UCSD-AML1 (cell line): ENCODE measurements around the gene JHY.
"Not testable (repeated sequence)": the region's sequence is repeated elsewhere in the genome, so short reads cannot be mapped to it uniquely, and the experiment has no call there.

Experiments used
- DNase-seq: peaks from one replicate; lab custom pipeline; 2025; ENCODE audit not compliant: unreplicated experiment; lab: John Stamatoyannopoulos, UW

JHY gene

DNA sequence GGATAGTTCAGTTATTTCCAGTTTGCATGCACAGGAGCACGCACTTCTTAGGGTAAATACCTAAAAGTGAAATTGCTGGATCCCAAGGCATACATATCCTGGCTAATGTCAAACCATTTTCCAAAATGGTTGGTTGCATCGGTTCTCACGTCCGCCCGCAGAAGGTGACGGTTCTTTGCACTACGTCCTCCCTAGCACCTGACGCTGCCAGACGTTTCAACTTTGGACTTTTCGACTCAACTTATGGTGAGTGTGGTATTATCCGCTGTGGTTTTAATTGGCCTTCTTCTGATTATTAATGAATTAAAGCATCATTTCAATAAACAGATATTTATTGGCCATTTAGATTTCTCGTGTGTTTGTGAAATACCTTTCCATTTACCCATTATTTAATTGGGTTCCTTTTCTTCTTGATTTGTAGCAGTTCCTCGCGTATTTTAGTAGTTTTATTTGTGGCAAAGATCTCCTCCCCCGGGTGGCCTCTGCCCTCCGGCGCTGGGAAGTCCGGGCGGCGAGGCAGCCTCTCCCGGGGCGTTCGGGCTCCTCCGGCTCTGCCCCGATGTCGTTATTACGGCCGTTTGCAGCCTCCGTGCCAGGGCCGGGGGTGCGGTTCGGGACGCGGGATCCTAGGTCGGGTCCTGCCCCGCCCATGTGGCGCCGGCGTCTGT is at the start of gene JHY:
JHY (plus strand) TSS at position 571 of the 668 bp plus-strand sequence. CDS start 3,091 bp downstream, outside the sequence.
- DNase-seq, result no peak

DNA sequence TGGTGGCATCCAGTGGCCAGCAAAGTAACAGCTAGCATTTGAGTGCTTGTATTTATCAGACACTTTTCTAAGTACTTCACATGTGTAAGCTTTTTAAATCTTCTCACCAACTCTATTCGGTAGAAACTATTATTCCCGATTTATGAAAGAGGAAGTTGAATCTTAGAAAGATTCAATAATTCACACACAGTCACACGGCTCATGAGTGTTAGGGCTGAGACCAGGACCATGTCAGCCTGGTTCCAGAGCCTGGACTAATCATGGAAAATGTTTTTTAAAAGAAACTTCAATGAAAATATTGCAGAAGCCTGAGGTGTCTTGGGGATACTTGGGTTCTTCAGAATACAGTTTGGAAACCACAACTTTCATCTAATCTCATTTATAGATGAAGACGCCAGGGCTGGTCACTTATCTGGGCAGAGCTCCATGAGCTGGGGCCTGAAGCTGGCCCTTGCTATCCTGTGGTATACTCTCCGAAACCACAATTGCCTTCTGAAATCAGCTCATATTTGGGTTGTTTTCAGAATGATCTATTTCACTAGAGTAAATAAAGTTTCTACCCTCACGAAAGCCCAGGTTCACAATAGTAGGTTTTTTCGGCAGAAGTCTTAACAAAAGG is 48.6 kb upstream of the JHY start:
- DNase-seq, result no peak

- DNase-seq, result no peak
These were observed 45.6 kb upstream of the JHY start for GRCh38 chr11:122836916-122837315.

DNA sequence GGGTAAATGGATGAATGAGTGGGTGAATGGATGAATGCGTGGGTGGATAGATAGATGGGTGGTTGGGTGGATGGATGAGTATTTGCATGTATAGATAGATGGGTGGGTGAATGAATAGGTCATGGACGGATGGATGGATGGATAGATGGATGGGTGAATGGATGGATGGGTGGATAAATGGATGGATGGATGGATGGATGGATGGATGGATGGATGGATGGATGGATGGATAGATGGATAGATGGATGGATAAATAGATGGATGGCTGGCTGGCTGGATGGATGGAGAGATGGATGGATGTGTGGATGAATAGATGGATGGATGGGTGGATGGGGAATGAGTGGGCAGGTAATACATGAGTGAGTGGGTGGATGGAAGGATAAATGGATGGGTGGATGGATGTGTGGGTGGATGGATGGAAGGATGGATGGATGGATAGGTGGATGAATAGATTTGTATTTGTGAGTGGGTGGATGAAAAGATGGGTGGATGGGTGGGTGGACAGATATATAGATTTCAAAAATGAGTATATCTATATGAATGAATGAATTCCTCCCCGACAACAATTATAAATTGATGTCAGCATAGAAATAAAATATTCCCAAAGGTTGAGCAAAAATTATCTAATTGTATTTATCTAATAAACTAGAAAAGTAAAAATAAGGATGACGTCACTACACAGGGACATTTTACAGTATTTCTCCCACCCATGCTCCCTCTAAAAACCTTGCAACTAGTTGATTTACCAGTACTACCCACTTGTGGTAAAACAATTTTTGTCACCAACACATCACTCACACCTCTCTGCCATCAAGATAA is 44.8 kb upstream of the JHY start:
- no peak for DNase-seq

DNA sequence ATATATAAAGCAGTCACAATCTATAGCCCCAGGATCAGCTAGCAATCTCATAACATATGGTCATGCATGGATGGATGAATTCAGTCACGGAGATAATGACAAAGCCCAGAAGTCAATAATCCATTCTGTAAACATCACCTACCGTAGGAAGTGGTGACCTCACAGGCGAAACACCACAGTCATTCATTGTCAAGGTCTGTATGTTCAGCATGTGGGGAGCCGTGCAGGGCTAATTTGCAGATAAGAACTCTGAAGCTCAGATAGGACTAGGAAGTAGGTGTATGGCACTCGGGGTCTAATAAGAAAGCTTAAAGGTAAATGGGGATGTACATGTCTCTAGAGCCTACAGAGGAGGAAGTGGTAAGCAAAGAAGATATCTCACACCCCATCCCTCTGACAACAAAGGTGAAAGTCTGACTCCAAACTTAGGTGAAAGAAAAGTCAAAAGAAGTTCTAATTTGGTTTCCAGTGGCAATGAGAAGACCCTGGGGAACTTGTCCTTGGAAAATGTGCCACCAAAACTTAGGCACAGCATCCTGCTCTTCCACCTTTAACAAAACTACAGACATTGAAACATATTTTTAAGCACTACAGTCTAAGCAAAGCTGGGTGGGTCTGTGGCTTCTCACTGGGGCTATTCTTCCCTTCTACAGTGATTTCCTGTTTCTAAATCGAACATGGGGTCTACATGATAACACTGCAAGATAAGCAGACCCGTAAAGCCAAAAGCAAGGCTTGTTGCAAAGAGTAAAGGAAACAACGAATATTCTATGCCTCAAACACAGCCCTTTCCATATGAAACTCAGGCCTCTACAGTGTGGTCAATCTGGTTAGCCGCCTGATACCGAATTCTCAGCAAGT is 39.0 kb upstream of the JHY start:
- no peak for DNase-seq

DNA sequence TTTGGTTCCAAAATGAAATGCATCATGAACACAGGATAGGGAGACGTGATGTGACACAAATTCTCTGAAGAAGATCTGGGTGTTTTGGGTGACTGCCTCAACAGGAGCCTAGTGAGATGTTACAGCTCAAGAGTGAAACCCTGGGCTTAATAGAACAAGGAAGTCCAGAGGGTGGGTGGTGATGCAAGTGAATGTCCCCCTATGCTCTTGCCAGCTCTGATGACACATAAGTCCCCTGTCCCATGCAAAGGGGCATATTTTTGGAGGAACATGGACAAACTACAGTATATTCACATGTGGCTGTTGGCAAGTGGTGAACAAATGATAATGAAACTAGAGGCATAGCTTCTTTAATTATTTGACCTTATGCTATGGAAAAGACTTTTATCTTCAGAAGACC is 35.1 kb upstream of the JHY start:
- no peak for DNase-seq

GRCh38 chr11:122848186-122848585 is 34.4 kb upstream of the JHY start:
- no peak for DNase-seq

GRCh38 chr11:122850076-122850631 is 32.4 kb upstream of the JHY start:
- DNase-seq, result no peak

DNA sequence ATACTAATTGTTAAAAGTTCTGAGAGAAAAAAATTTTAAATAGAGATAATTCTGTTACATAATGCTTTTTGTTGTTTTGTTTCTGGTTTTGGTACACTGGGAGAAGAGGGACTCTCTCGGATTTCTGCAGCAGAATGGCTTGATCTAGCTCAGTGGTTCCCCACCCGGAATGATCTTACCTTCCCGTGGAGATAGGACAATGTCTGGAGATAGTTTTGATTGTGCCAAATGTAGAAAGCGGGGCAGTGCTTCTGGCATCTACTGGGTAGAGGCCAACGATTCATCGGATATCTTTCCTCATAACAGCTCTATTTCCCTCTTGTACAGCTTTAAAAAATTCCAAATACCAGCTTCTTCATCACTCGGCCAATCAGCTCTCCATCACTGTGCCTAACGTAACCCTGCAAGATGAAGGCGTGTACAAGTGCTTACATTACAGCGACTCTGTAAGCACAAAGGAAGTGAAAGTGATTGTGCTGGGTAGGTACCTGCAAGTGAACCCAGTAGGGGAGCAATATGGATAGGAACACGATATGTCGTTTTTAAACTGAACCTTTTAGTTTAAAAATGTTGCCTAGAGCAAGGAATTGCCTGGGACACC is 31.1 kb upstream of the JHY start:
- DNase-seq, result no peak

DNA sequence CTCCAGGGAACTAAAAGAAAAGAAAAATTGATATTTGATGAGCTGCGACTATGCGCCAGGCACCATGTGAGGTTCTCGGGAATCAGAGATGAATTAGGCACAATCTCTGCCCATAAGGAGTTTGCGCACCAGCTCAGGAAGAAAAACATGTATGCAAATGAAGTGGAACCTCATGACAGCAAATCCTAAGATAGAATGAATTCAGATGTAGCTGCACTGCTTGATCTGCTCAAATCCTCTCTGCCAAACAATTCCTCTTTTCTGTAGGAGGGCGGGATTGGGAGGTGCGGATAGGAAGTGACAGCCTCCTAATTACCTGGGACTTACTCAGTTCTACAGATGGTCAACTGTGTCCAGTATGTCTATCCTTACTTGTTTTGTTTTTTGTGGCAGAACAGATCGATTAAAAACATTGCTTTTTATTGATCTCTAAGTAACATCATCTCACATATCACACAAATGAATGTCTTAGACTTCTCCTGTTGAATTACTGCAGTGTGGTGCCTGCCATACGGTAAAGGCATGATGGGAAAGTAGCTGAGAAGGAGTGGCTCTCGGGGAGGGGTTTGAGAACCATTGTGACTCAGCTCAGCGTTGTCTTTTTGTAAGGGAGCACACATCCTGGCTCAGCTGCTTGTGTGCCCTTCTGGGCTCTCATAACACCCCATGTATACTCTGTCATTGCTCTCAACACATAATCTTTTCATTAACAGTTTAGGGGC is 30.3 kb upstream of the JHY start:
- no peak for DNase-seq

DNA sequence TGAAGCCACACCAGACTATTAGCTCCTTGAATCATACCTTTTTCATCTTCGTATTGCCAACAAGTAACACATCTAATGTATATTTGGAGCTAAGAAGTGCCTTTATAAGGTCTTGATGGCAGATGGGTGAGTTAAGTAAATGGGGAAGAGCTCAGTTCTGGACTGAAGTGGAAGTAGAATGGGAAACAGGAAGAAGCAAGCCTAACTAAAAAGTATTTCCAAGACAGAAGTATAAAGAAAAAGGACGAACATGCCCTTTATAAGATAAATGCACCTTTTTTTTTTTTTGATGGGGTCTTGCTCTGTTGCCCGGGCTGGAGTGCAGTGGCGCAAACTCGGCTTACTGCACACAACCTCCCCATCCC is 29.8 kb upstream of the JHY start:
- DNase-seq, result no peak

DNA sequence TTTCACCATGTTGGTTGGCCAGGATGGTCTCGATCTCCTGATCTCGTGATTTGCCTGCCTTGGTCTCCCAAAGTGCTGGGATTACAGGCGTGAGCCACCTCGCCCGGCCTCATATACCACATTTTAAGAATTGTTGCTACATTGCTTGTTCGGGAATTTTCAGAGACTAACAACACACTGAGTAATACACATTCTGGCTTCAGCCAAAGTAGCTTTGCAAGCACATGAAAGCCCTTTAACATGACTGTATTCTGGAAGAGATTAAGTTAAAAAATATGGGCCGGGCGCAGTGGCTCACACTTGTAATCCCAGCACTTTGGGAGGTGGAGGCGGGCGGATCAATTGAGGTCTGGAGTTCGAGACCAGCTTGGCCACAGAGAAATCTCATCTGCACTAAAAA is 29.3 kb upstream of the JHY start:
- DNase-seq, result no peak

GRCh38 chr11:122853971-122854446 is 28.6 kb upstream of the JHY start:
- DNase-seq, result peak; percentile 18

DNA sequence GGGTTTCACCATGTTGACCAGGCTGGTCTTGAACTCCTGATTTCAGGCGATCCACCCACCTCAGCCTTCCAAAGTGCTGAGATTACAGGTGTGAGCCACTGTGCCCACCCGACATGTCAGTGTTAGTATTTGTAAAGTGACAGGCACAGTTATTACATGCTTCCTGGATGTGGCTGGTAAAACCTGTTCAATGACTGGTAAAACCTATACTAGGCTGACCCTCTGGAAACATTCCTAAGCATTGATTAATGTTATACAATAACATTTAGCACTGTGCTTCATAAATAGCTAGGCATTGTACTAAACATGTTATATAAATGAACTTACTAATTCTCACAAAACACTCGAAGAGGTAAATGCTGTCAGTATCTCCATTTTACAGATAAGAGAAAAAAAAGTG is 20.9 kb upstream of the JHY start:
- no peak for DNase-seq

GRCh38 chr11:122862091-122862490 is 20.5 kb upstream of the JHY start:
- DNase-seq, result no peak

DNA sequence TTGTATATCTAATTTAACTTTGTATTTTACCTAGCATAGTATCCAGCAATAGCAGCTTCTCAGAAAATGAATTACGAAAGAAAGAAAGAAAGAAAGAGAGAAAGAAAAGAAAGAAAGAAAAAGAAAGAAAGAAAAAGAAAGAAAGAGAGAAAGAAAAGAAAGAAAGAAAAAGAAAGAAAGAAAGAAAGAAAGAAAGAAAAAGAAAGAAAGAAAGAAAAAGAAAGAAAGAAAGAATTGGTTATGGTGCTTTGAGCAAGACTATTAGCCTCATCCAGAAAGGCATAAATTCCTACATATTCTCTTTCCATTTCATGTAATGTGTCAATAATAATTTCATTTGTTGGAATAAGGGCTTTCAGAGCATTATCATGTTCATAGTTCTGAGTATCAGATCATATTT is 19.4 kb upstream of the JHY start:
- not testable (repeated sequence) for DNase-seq

DNA sequence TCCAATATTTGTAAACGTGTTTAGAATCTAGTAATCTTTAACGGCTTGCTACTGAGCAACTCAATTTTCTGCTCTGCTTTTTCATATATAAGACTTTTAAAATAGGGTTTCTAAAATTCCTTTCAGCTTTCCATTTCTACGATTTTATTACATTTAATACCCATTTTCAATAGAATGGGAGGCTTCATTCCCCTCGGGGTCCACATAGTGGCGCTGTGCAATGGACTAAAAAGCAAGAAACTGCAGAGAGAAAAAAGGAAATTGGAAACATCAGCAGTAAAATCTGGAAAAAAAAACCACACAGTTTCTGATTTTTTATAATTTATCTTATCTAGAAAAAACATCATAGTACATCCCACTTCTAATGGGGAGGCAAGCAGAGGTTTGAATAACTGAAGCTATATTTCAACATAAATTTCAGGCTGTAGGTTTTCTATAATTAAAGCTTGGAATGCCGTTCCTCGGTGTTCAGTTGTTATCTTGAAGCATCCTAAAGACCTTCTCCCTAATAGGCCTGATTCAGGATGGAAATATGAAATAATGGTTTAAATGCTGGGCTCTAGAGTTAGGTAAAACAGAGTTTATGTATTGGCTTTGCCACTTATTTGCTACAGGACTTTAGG is 18.7 kb upstream of the JHY start:
- DNase-seq, result peak; percentile 16

DNA sequence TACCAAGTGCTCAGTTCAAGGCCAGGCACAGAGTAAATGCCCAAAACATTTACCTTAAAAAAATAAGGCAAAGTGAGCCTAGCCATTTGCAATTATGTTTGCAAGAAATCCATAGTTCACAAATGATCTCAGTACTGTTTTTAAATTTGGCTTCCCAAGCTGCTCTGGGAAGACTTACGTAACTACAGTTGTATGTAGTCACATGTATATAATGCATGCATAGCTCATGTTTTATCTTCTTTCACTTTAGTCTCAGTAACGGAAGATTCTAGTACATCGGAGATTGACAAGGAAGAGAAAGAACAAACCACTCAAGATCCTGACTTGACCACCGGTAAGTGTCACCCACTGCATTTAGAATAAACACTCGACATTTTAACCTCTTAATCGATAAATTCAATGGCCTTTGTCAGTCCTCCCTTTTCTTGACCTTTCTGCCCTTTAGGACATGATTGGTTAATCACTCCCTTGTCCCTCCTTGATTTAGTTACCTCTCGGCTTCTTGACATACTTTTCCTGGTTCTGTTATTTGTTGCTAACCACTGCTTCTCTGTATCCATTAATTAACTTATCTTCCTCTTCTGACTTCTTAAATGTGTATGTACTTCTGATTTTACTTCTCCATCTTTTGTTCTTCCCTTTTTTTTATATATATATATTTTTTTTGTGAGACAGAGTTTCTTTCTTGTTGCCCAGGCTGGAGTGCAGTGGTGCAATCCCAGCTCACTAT is 18.0 kb upstream of the JHY start:
- no peak for DNase-seq

- DNase-seq, result no peak
These were observed 12.9 kb upstream of the JHY start for GRCh38 chr11:122869622-122870021.
